ENCODE results near the gene FABP1.

Gene FABP1

DNA sequence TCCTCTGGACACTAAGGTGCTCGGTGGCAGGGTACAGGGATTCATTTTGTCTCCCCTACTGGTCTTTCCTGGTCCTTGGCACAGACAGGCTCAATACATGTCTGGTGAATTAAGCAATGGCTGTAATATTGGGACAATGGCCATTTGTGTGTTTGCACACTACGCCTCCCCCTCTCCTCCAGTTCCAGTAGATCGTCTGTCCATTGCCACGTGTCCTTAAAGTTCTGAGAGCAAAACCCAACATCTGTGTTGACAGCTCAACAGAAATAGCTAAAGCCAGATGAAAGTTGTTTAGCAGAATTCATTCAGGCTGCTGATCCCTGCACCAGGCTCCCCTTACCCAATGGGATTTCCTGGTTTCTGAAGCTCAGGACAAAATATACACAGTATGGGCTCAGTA lies 9.0 kb upstream of the FABP1 start:
- DNase-seq, result no peak

DNA sequence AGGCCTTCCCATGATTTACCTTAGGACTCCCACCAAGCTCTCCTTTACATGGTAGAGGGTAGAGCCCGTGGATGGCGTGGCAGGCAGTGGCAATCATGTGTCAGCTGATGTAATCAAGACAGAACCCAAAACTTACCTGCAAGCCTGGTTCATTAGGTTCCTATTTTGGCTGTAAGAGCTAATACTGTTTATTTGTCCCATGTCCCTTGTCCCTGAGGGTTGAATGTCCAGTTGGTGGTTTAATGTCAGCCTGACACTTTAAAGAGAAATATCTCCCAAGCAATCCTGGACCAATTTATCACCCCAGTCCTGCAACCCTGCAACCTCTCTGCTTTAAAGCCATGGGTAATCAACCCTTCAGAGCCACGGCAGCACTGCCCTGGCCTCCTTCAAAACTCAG lies 6.0 kb upstream of the FABP1 start:
- no peak for DNase-seq

DNA sequence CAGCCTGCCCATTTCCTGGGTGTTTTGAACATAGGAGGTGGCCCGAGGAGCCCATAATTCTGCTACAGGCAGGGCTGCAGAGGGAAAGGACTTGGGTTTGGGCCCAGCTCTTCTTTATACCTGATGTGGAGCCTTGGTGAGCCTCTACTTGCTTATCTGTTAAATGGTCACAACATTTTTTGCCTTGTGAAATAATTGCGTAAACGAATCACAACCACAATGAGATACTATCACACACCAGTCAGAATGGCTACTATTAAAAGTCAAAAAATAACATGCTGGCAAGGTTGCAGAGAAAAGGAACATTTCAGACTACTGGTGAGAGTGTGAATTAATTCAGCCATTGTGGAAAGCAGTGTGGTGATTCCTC lies 4.1 kb upstream of the FABP1 start:
- no peak for DNase-seq

DNA sequence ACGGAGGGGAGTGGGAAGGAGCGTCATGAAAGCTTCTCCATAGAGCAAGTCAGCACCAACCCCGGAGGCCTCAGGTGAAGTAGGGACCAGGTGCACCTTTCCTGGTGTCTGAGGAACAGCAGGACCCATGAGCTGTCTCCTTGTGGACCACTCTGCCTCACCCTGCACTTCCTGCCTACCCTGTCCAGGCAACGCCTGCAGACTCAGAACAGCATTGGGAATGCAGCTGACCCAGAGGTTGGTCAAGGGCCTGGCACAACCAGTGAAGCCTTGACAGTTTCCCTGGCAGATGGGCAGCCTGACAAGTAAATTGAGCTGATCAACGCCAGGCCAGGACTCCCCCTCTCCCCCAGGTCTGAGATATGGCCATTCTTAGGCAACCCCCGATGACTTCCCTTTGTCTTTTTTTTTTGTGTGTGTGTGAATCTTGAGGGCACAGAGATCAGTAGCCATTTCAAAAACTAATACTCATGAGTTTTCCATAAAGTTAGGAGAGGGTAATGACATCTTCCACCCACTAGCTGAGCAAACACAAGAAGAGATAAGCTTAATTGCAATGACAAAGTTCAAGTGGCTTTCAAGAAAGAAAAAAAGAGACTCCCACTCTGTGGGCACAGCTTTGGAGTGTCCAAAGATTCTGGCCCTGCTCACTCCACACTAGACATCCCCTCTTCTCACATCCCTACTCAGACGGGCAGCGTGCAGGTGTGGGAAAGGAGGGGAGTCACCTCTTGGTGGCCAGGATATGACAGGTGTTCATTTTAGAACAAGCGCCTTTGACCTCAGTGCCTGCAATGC lies 3.5 kb upstream of the FABP1 start:
- DNase-seq, result no peak

DNA sequence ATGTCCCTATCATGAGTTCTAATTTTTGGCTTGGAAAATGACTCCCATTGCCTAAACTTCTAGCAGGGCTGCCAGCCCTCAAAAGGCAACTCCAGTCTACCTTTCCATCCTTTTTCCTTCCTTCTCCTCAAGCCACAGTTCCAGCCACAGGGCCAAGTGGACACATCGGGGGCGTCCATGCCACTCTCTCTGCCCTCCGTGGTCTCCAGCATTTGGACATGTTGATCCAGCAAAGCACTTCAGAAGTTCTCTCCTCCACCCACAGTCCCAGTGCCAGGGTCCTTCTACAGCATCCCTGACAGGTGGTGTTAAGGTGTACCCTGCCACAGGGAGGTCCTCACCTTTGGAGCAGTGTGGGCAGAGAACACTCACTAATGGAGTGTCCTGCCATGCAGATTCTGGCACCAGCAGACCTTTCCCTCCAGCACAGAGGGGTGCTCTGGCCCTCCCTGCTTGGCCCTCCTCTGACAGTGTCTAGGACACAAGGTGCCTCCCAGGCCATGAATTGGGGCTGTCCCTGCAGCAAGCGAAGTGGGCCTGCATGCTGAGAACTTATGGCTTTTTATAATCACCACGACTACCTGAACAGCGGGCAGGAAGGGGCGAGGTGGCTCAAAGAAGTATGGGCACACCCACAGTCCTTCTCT lies 1.6 kb upstream of the FABP1 start:
- DNase-seq, result no peak

DNA sequence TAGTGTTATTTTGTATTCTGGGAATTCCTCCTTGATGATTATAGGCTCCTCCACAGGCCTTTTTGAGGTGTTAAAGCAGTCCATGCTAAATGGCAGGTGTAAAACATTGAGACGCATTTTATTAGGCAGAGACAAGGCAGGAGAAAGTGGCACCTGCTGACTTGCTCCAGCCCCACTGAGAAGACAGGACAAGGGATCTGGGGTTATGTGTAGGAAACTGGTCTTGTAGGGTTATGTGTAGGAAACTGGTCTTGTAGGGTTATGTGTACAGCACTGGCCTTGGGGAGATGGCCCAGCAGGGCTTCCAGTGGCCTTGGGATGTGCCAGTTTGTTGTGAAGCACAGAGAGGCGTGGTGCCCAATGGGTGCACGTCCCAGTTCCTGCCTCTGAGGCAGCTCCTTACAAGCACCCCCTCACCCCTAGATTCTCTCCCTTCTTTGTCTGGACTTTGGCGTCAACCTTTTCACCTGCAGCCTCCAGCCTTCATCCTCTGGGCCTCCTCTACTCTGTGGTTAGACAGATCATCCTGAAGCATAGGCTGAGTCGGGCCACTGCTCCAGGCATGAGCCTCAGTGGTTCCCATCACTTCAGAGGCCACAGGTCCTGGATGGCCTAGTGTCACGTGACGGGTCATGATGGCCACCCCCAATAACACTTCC lies 921 bp upstream of the FABP1 start:
- DNase-seq, result no peak

DNA sequence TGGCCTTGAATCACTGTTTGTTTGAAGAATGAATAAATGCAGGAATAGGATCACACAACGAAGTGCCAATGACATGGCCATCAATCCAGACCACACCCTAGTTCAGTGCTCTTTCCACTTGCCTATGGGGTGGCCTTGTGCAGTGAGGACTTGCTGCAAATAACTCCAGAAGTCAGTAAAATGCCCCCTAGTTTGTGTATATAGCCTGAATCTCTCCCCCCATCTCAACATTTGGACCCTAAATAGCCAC lies 299 bp downstream of the FABP1 start:
- DNase-seq, result no peak

DNA sequence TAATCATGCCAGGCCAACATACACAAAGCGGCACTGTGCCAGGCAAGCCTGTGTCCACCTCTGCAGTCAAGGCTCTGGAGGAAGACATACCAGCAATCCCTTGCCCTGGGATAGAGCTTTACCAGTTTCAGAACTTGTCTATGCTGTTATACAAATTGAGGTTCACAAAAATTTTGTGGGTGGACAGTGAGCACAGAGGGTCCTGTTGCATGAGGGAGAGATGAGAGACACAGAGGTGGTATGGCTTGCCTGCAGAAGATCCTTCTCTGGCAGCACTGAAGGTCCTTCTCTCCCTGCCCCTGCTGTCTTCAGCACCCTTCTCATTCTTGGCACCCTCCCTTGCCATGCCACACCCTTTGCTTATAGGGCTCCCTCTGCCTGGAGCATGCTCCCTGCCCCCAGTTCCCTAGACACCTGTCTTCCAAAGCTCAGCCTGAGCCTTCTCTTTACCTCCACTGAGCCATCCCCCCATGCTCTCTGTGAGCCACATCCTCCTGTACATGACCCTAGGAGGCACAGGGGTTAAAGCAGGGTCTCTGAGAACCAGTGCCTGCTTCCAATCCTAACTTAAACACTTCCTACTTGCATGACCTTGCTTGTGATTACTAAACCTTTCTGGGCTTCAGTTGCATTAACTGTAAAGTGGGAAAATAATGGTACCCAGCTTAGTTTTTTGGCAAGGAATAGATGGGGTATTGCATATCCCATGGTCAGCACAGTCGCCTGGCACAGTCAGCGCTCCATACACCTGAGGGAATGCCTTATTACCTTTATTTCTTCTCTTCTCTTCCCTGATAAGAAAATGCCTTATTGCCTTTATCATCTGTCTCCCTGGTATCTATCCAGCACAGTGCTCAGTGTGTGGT lies 857 bp downstream of the FABP1 start:
- DNase-seq, result no peak

DNA sequence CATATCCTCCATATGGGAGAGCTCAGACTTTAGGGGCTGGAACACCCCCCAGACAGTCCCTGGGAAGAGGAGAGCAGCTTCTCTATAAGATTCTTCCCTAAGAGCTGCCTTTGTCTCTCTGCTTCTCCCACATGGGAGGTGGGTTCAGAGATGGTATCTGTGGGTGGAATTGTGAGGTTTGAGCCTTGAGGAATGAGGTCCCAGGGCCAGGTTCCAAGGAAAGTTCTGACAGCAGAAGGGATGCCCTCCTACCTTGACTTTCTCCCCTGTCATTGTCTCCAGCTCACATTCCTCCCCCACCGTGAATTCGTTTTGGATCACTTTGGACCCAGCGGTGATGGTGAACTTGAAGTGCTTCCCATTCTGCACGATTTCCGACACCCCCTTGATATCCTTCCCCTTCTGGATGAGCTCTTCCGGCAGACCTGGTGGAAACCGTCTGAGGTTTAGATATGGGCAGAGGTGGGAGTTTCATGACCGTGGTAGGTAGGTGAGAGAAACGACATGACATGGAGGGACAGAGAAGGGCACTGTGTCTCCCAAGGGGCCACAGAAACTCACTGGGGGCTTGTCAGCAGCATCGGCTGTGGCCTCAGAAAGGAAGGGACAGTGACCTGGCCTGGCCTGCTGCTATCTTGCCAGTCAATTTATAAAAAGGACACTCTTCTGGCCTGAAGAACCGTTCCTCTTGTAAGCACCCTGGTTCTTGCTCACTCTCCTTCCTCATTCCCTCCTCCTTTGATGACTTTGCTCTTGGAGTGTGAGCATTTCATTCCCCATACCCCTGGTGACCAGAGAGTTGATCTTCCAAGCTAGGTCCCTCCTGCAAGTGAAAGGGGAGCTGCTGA lies 1.7 kb downstream of the FABP1 start:
- no peak for DNase-seq

DNA sequence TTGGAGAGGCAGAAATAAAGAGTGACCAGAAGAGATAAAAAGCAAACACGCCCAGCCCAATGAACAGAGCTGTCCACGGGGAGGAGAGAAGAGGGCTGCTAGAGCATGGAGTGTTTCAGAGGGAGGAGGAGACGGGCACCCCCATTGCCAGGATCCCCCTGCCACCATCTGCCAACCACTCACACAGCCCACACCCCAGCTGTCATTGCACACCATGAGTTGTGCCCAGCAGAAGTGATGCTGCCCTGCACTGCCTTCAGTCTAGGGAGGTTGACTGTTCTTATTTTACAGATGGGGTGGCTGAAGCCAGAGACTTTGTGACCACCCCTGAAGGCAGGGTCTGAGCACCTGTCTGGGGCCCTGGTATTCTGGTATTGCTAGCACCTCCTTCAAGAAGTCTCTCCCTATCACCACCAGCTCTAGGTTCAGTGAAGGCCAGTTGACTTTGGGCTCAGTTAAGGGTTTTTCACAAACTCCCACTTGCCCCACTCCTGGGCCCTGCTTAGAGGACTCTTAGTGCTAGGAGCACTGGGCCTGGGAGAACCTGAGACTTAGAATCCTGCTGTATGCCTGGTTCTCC lies 2.4 kb downstream of the FABP1 start:
- DNase-seq, result no peak

DNA sequence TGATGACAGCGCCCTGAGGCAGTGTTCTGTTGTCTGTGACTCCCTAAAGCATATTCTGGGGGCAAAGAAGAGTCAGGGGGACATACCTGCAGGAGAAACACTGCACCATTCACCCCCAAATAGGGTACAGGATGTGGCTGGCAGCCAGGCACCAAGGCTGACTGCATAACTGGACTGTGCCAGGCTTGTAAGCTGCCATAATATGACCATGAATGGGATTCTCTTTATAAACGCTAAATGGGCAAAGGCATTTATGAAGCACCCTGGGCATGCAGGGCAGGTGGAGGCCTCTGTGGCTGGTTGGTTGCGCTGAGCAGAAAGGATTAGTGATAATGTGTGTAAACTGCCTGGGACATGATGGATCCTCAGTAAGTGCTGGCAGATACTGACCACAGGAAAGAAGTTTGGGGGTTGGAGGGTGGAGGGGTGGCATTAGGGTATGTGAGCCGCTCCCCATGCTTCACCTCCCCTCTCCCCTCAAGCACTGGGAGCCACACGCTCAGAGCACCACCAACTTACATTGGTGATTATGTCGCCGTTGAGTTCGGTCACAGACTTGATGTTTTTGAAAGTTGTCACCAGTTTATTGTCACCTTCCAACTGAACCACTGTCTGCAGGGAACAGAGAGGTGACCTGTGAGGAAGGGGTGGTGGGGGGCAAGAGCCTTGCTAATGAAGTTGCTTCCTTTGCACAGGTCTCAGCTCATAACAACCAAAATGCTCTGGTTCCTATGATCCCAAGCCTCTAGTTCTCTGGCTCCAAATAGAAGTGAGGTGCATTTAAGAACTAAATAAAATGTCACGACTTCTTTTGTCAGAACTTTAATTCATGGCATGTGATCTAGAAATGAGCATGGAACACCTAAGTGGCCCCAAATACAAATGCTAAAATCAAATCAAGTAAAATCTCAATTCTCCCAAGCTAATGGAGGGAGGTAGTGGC lies 3.6 kb downstream of the FABP1 start:
- no peak for DNase-seq

DNA sequence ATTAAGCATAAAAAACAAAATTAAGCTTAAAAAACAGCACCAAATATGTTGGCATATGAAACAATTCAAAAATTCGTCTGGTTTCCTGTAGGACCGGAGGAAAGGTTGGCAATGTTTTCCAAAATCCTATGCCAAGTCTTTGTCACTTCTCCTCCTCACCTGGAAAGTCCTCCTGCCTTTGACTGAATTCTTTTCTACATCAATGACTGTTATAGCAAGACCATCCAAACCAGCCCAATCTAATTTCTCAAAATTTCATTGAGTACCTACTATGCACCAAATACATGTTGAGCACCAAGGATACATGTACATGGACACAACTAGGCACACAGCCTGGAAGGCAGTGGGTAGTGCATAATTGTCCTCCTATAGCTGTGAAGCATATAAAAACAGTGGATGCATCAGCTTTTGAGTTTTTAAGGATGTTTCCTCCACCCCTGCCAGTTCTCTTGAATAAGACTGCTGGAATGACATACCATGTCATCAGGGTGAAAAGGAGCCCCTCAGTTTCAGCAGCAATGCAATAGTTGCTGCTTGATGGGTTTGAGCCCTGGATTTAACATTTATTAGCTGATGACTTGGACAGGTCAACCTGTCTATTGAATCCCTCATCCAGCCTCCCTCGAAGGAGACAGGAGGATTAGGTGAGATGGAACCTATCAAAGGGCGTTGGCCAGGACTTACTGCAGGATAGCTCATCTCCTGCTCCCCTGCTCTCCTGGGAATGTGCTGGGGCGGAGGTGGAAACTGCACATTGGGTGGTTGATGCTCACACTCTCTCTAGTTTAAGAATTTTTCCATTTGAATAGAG lies 4.5 kb downstream of the FABP1 start:
- no peak for DNase-seq

DNA sequence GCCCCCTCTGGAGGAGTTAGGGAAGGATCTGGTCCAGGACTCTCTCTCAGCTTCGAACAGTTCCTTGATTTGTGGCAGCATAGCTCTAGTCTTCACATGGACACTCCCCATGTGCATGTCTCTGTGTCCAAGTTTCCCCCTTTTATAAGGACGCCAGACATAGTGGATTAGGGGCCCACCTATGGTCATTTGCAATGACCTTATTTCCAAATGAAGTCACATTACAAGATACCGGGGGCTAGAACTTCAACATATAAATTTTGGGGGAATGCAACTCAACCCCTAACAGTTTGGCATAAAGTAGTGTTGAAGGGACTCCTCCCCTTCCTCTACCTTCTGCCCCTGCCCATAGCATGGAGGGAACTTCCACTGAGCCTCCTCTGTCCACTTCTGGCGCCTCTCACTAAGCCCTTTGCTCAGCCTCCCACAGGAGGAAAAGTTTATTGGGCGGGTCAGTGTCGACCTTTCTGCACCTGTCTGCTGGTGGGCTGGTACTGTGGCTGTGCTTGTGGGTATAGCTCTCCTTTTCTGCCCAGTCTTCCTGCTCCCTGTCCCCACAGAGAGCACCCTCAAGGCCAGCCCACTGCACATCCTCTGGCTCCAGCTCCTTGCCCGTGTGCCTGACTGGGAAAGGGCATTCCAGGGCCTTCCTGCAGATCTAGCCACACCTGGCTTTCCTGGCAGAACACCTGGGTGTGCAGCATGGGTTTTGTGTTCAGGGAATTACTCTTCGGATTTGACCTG lies 5.5 kb downstream of the FABP1 start:
- DNase-seq, result no peak

DNA sequence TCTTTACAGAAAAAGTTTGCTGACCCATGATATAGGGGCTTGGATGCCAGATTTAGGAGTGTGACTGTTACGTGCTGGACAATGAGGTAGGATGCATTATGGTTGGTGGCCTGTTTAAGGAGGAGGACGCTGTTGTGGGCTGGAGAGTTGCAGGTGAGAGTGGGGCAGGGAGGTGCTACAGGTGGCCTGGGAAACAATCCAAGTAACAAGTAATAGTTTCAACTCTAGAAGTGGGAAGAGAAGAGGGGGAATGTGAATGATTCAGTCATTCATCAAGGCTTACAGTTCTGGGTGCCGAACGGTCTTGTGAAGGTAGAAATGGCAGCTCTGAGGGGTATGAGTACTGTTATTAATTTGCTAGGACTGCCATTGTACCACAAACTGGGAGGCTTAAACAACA lies 6.2 kb downstream of the FABP1 start:
- DNase-seq, result no peak

DNA sequence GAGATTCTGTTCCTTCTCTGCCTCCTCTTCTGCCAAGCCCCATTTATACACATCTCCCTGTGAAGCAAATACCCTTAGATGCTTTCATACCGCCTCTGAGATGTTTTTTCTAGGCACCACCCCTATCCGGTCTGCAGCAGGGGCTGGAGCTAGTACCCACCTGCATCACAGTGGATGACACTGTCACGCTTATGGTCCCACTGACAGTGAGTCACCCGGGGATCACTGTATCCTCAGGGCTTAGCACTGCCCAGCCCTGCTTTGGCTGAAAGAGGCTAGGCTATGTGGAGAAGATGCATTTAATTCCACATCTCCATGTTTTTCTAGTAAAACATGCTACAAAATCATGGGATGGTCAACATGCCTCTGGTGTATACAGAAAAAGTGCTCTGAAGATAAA lies 9.9 kb downstream of the FABP1 start:
- no peak for DNase-seq

DNA sequence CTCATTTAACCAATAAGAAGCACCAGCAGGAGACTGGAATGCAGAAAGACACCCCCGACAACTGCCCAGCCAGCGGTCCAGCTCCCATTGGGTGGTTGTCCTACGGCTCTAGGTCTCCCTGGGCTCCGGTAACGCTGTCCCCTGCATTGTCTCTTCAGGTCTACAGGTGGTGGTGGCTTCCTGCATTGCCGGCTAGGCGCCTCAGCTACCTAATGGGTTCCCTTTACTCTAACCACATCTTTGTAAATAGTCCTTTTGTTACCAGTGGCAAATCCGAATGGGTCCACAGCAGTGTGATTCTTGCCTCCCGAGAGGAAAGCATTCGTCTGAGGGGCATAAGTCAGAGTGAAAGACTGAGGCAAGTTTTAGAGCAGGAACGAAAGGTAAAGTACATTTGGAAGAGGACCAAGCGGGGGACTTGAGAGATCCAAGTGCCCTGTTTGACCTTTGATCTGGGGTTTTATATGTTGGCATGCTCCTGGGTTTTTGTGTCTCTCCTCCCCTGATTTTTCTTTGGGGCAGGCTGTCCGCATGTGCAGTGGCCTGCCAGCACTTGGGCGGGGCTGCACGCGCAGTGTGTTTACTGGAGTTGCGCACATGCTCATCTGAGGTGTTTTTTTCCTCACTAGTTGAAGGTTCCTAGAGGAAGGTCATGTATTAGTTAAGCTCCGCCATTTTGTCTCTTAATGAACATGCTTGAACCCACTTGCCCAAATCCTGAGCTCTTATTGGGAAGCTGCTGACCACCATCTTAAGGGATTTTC lies 11.0 kb downstream of the FABP1 start:
- no peak for DNase-seq

DNA sequence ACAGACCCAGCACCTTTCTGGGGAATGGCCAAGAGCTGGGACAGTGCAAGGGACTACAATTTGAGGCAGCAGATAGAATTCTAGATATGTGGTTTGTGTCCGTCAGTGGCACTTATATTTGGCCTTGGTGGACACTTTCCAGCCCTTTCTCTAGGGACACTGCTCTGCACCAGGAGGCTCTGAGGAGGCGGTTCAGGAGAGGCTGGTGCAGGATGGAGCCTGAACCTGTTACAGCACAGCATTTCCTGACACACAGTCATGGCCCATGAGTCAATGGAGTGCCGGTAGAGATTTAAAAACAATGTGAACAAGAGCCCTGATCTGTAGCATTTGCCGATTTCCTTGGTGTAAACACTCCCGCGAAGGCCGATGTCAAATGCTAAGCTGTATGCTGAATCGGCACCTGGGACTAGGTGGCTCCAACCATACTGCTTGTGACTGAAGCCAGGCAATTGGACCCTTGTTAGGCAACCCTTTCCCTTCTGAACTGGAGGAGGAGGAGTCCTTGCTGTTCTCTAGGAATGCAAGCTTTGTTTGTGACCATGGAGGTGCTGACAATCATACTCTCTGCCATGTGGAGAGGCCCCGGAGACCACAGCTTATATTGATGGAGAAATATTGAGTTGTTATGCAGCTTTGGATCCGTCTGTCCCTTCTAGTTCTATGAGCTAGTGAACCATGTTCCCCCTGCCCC lies 11.9 kb downstream of the FABP1 start:
- no peak for DNase-seq

DNA sequence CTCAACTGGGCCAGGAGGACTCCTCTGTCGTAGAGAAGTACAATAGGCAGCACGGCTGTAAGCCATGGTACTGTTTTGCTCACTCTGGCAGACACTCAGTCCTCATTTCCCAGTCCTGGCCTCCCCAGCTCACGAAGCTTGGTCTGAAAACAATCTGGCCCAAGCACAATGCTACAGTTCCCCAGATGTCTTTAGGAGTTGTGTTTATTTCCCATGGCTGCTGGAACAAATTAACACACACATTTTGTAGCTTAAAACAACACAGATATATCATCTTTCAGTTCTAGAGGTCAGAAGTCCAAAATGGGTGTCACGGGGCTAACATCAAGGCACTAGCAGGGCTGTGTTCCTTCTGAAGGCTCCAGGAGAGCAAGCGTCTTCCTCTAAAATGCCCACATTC lies 13.0 kb downstream of the FABP1 start:
- no peak for DNase-seq
